DND-41 (cell line): ENCODE measurements around the gene SUCLG2.

Experiments used
- ATAC-seq: fragments of 200-7000 bp; cut with Tn5 transposase; 3 replicates; pipeline ENCODE4 v1.9.1; 2021; ENCODE audit warnings: low read depth; ENCODE audit not compliant: insufficient read depth
- DNase-seq: peaks from one replicate; pipeline ENCODE4 v3.0.0-alpha.2; 2020
- H2AFZ ChIP-seq: 2 replicates; pipeline ENCODE4 v1.6.0; 2012; ENCODE audit warnings: low read depth, low read length
- H3K27ac ChIP-seq: 2 replicates; pipeline ENCODE4 v1.5.1; 2012; ENCODE audit warnings: low read length, inconsistent platforms
- H3K27me3 ChIP-seq: fragments of 200-600 bp; sonication (generic); 2 replicates; pipeline ENCODE4 v1.6.0; 2012; ENCODE audit warnings: low read length, mild to moderate bottlenecking, inconsistent platforms; ENCODE audit not compliant: insufficient read depth, poor library complexity
- H3K36me3 ChIP-seq: 2 replicates; pipeline ENCODE4 v1.5.1; 2012; ENCODE audit warnings: low read length, inconsistent platforms; ENCODE audit not compliant: insufficient read depth
- H3K4me1 ChIP-seq: 2 replicates; pipeline ENCODE4 v1.5.1; 2012; ENCODE audit warnings: mild to moderate bottlenecking, low read length; ENCODE audit not compliant: insufficient read depth
- H3K4me2 ChIP-seq: 2 replicates; pipeline ENCODE4 v1.6.0; 2012; ENCODE audit warnings: mild to moderate bottlenecking, moderate library complexity, low read length, inconsistent platforms; ENCODE audit not compliant: insufficient read depth
- H3K4me3 ChIP-seq, 2 experiments: fragments of 200-600 bp in 1 of 2; shearing (Covaris generic) in 1 of 2; 2 replicates each; pipeline ENCODE4 v1.5.1; 2012 to 2016; ENCODE audit warnings: inconsistent platforms in 2 of 2, low read length in 2 of 2, mild to moderate bottlenecking in 2 of 2, low read depth in 1 of 2, moderate library complexity in 1 of 2
- H3K79me2 ChIP-seq: 2 replicates; pipeline ENCODE4 v1.6.0; 2012; ENCODE audit warnings: low read length, inconsistent platforms; ENCODE audit not compliant: insufficient read depth
- H3K9ac ChIP-seq: 2 replicates; pipeline ENCODE4 v1.6.0; 2012; ENCODE audit warnings: low read depth, mild to moderate bottlenecking, inconsistent platforms, low read length, moderate library complexity
- H3K9me3 ChIP-seq: 2 replicates; pipeline ENCODE4 v1.5.1; 2012; ENCODE audit warnings: low read length, moderate library complexity, mild to moderate bottlenecking, inconsistent platforms; ENCODE audit not compliant: insufficient read depth, severe bottlenecking
- H4K20me1 ChIP-seq: 2 replicates; pipeline ENCODE4 v1.6.0; 2012; ENCODE audit warnings: low read length; ENCODE audit not compliant: insufficient read depth
- CTCF ChIP-seq: IDR thresholded peaks from 2 replicates; pipeline ENCODE4 v1.5.1; 2012; ENCODE audit warnings: borderline replicate concordance, low read length, moderate library complexity, mild to moderate bottlenecking; ENCODE audit not compliant: poor library complexity, severe bottlenecking; ENCODE audit errors: extremely low read depth
- EZH2 ChIP-seq: IDR thresholded peaks from 3 replicates; pipeline ENCODE4 v1.6.1; 2012; ENCODE audit warnings: borderline replicate concordance, low read depth, mild to moderate bottlenecking, moderate library complexity, low read length, inconsistent platforms; ENCODE audit not compliant: severe bottlenecking

SUCLG2 gene

GRCh38 chr3:67507584-67507983, 146.8 kb downstream of the SUCLG2 start:
- Histone ChIP-seq H3K4me1 (no peaks in the 10 kb centered on the region), H3K27me3 (no peaks in the 10 kb centered on the region), H4K20me1 (no peaks in the 10 kb centered on the region), H3K27ac (no peak overlapping the region), H3K4me2 (no peak overlapping the region), H3K79me2 (no peaks in the 10 kb centered on the region), H2AFZ (no peak overlapping the region), H3K9ac (no peak overlapping the region), H3K36me3 (peaks cover 10% of the 10 kb centered on the region; the same call in 1 of the 2 replicates), H3K9me3 (no peaks in the 10 kb centered on the region), H3K4me3 (no peak overlapping the region)
- ATAC-seq (no peak), DNase-seq (no peak)
- TF ChIP-seq CTCF (no peak), EZH2 (no peak)

- DNase-seq, result no peak
- peaks cover 3% of the 10 kb centered on the region; the same call in 1 of the 2 replicates for H3K36me3 ChIP-seq
- no peaks in the 10 kb centered on the region for H4K20me1 ChIP-seq
- TF ChIP-seq CTCF (no peak), EZH2 (no peak)
- H3K27me3 ChIP-seq, result no peaks in the 10 kb centered on the region
- H3K4me3 ChIP-seq, result no peak overlapping the region
- no peak overlapping the region for H3K4me2 ChIP-seq
- H3K27ac ChIP-seq, result no peak overlapping the region
- H2AFZ ChIP-seq, result no peak overlapping the region
- no peak overlapping the region for H3K9ac ChIP-seq
- no peak for ATAC-seq
- H3K79me2 ChIP-seq, result no peaks in the 10 kb centered on the region
- H3K4me1 ChIP-seq, result no peaks in the 10 kb centered on the region
- no peaks in the 10 kb centered on the region for H3K9me3 ChIP-seq
These were observed 153.7 kb downstream of the SUCLG2 start for GRCh38 chr3:67500709-67501108.

GRCh38 chr3:67497746-67498145, 156.7 kb downstream of the SUCLG2 start:
- TF ChIP-seq CTCF (no peak), EZH2 (no peak)
- H3K4me2 ChIP-seq, result no peak overlapping the region
- no peak overlapping the region for H2AFZ ChIP-seq
- no peaks in the 10 kb centered on the region for H3K4me1 ChIP-seq
- H3K27ac ChIP-seq, result no peak overlapping the region
- peaks cover 17% of the 10 kb centered on the region for H3K36me3 ChIP-seq
- H3K9me3 ChIP-seq, result no peaks in the 10 kb centered on the region
- H4K20me1 ChIP-seq, result no peaks in the 10 kb centered on the region
- no peak overlapping the region for H3K9ac ChIP-seq
- H3K4me3 ChIP-seq, result no peak overlapping the region
- DNase-seq (no peak), ATAC-seq (no peak)
- no peaks in the 10 kb centered on the region for H3K79me2 ChIP-seq
- H3K27me3 ChIP-seq, result no peaks in the 10 kb centered on the region

DNA sequence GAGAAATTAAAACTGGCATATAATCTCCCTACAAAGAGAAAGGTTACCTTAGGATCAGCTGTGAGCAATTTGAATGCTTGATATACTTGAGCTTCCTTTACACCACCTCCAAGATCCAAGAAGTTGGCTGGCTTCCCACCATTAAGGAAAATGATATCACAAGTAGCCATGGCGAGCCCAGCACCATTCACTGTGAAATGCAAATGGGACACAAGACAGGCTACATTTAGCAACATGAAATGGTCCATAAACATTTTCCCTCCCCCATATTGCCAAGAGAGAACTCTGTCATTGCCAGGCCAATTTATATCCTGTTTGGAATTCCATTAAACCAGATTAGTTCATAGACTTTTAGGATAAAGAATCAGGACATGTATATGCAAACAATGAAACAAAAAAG, 158.7 kb downstream of the SUCLG2 start:
- DNase-seq, result no peak
- Histone ChIP-seq H3K79me2 (no peaks in the 10 kb centered on the region), H3K9ac (no peak overlapping the region), H2AFZ (no peak overlapping the region), H4K20me1 (no peaks in the 10 kb centered on the region), H3K9me3 (no peaks in the 10 kb centered on the region), H3K27me3 (no peaks in the 10 kb centered on the region), H3K36me3 (peaks cover 17% of the 10 kb centered on the region), H3K4me1 (no peaks in the 10 kb centered on the region), H3K4me3 (no peak overlapping the region), H3K4me2 (no peak overlapping the region), H3K27ac (no peak overlapping the region)
- no peak for ATAC-seq
- TF ChIP-seq CTCF, result no peak
- TF ChIP-seq EZH2, result no peak
